Neural crest cell (in vitro differentiated cells): ENCODE data around the gene TMOD3. TPM values are rescaled to one million over a fixed set of nuclear protein-coding genes. Genes with fewer than 3 reads are reported as not detected.
"Not testable (repeated sequence)": the region's sequence is repeated elsewhere in the genome, so short reads cannot be mapped to it uniquely, and the experiment has no call there.

Experiments used
- DNase-seq: peaks from one replicate; pipeline ENCODE4 v3.0.0; 2021; ENCODE audit warnings: low read depth, mixed read lengths, low spot score
- H3K27ac Mint-ChIP-seq: one replicate; pipeline ENCODE4 v1.8.0; 2021; ENCODE audit warnings: mild to moderate bottlenecking, mixed read lengths; ENCODE audit not compliant: unreplicated experiment
- H3K27me3 Mint-ChIP-seq: 2 replicates; pipeline ENCODE4 v1.8.0; 2021; ENCODE audit warnings: low read depth, mild to moderate bottlenecking, mixed read lengths
- H3K36me3 Mint-ChIP-seq: 2 replicates; pipeline ENCODE4 v1.8.0; 2021; ENCODE audit warnings: low read depth, mild to moderate bottlenecking, mixed read lengths
- H3K4me1 Mint-ChIP-seq: 2 replicates; pipeline ENCODE4 v1.8.0; 2021; ENCODE audit warnings: mixed read lengths
- H3K4me3 Mint-ChIP-seq: one replicate; pipeline ENCODE4 v1.8.0; 2021; ENCODE audit warnings: mild to moderate bottlenecking, mixed read lengths
- H3K9me3 Mint-ChIP-seq: 2 replicates; pipeline ENCODE4 v1.8.0; 2021; ENCODE audit warnings: mixed read lengths
- CTCF ChIP-seq: fragments of 200-600 bp; sonication (generic); conservative IDR thresholded peaks from 2 replicates; pipeline ENCODE4 v1.5.0; 2021; ENCODE audit warnings: antibody characterized with exemption, mild to moderate bottlenecking
- long read RNA-seq: library from polyadenylated mRNA; unstranded; transcript quantifications from one replicate; pipeline ENCODE4 v2.0.0, GENCODE V29; 2020
- total RNA-seq: library from RNA; stranded (reverse); gene quantifications from 2 replicates; pipeline ENCODE4 v1.2.1, GENCODE V29; 2021

TMOD3 gene
- total RNA-seq, result 29.3 and 29.8 TPM in 2 replicates
- long read RNA-seq, full-length matches to known transcripts, result 52 of 76 reads
- long read RNA-seq, partial matches to known transcripts, result 5 of 76 reads
- long read RNA-seq, other reads (novel, unspliced or antisense), result 19 of 76 reads

- peak; percentile 93 for DNase-seq
- peaks cover 21% of the 10 kb centered on the region for H3K4me1 Mint-ChIP-seq
- H3K9me3 Mint-ChIP-seq, result no peaks in the 10 kb centered on the region
- H3K27me3 Mint-ChIP-seq, result peaks cover 3% of the 10 kb centered on the region
- no peak for TF ChIP-seq CTCF
- H3K27ac Mint-ChIP-seq, result peak within 1 kb of the TSS; percentile 28
- no peaks in the 10 kb centered on the region for H3K36me3 Mint-ChIP-seq
- H3K4me3 Mint-ChIP-seq, result peak within 1 kb of the TSS; percentile 93
These were observed at the start of gene TMOD3 for GRCh38 chr15:51829376-51830275. TMOD3 (plus strand) TSS chr15:51829653; CDS start chr15:51862885, 33,232 bp downstream.

GRCh38 chr15:51780636-51781035 lies 48.8 kb upstream of the TMOD3 start:
- no peak overlapping the region for H3K4me3 Mint-ChIP-seq
- H3K4me1 Mint-ChIP-seq, result peaks cover 8% of the 10 kb centered on the region
- no peak for TF ChIP-seq CTCF

GRCh38 chr15:51781506-51781905 lies 47.9 kb upstream of the TMOD3 start:
- Mint-ChIP-seq H3K36me3 (peaks cover 34% of the 10 kb centered on the region), H3K27ac (no peak overlapping the region), H3K27me3 (no peaks in the 10 kb centered on the region), H3K4me1 (peaks cover 5% of the 10 kb centered on the region), H3K9me3 (peaks cover 5% of the 10 kb centered on the region), H3K4me3 (no peak overlapping the region)
- no peak for DNase-seq
- TF ChIP-seq CTCF, result no peak

More at GRCh38 chr15:51780636-51781035, 48.8 kb upstream of the TMOD3 start:
- Mint-ChIP-seq H3K36me3 (peaks cover 30% of the 10 kb centered on the region), H3K9me3 (peaks cover 5% of the 10 kb centered on the region), H3K27me3 (no peaks in the 10 kb centered on the region), H3K27ac (no peak overlapping the region)
- no peak for DNase-seq

GRCh38 chr15:51782357-51782896 lies 47.0 kb upstream of the TMOD3 start:
- H3K27ac Mint-ChIP-seq, result no peak overlapping the region
- no peaks in the 10 kb centered on the region for H3K27me3 Mint-ChIP-seq
- TF ChIP-seq CTCF, result peak; percentile 61
- H3K36me3 Mint-ChIP-seq, result peaks cover 34% of the 10 kb centered on the region
- no peak for DNase-seq
- H3K4me3 Mint-ChIP-seq, result no peak overlapping the region
- H3K9me3 Mint-ChIP-seq, result peaks cover 2% of the 10 kb centered on the region
- H3K4me1 Mint-ChIP-seq, result no peaks in the 10 kb centered on the region

- Mint-ChIP-seq H3K4me3 (no peak overlapping the region), H3K9me3 (peaks cover 6% of the 10 kb centered on the region), H3K4me1 (no peaks in the 10 kb centered on the region), H3K36me3 (peaks cover 49% of the 10 kb centered on the region), H3K27ac (no peak overlapping the region), H3K27me3 (no peaks in the 10 kb centered on the region)
- no peak for DNase-seq
- TF ChIP-seq CTCF, result no peak
These were observed 45.5 kb upstream of the TMOD3 start for GRCh38 chr15:51783967-51784366.

- not testable (repeated sequence) for H3K4me1 Mint-ChIP-seq, H3K27ac Mint-ChIP-seq, H3K4me3 Mint-ChIP-seq, DNase-seq, H3K27me3 Mint-ChIP-seq
- H3K9me3 Mint-ChIP-seq, result peaks cover 11% of the 10 kb centered on the region
- peaks cover 49% of the 10 kb centered on the region for H3K36me3 Mint-ChIP-seq
These were observed 42.3 kb upstream of the TMOD3 start for GRCh38 chr15:51787130-51787529.

GRCh38 chr15:51792474-51792873 lies 37.0 kb upstream of the TMOD3 start:
- not testable (repeated sequence) for H3K27me3 Mint-ChIP-seq, H3K4me1 Mint-ChIP-seq, DNase-seq, H3K27ac Mint-ChIP-seq, H3K4me3 Mint-ChIP-seq
- Mint-ChIP-seq H3K9me3 (peaks cover 11% of the 10 kb centered on the region), H3K36me3 (peaks cover 26% of the 10 kb centered on the region)
